H1 (cell line): ENCODE results near the gene TCERG1L. TPM values are rescaled to one million over a fixed set of nuclear protein-coding genes. Genes with fewer than 3 reads are reported as not detected.

Source experiments
- CTCF ChIA-PET: fragments of 300-600 bp; sonication (Branson Sonifier 250); formaldehyde crosslinking; loops from one replicate; lab custom pipeline; 2021; ENCODE audit not compliant: partially characterized antibody; lab: Charles Lee
- POLR2A ChIA-PET: fragments of 300-600 bp; sonication (Branson Sonifier 250); formaldehyde crosslinking; loops from one replicate; lab custom pipeline; 2021; ENCODE audit warnings: inconsistent platforms; ENCODE audit not compliant: partially characterized antibody; lab: Charles Lee
- DNase-seq, 2 experiments: peaks; one replicate each; pipeline versions ENCODE4 v3.0.0 to v3.0.0-alpha.2; 2010 to 2022; ENCODE audit warnings: low spot score in 2 of 2, low read depth in 1 of 2, mixed read lengths in 1 of 2
- FAIRE-seq: peaks from 2 replicates; lab custom pipeline; 2011; peaks lifted over from hg19 to GRCh38; lab: Jason Lieb, UNC
- H2AFZ ChIP-seq: 2 replicates; pipeline ENCODE4 v1.8.1; 2012; ENCODE audit warnings: low read length, inconsistent platforms
- H2AK5ac ChIP-seq: 2 replicates; pipeline ENCODE4 v1.6.1; 2013; ENCODE audit warnings: low read depth, low read length
- H2BK120ac ChIP-seq: replicated peaks from 2 replicates; pipeline ENCODE3; 2013; ENCODE audit warnings: low read depth, low read length, inconsistent platforms
- H2BK12ac ChIP-seq: 2 replicates; pipeline ENCODE4 v1.6.1; 2013; ENCODE audit warnings: low read depth, low read length
- H2BK15ac ChIP-seq: 2 replicates; pipeline ENCODE4 v1.6.1; 2013; ENCODE audit warnings: low read length
- H2BK20ac ChIP-seq: 2 replicates; pipeline ENCODE4 v1.6.1; 2013; ENCODE audit warnings: low read length
- H2BK5ac ChIP-seq: 2 replicates; pipeline ENCODE4 v1.6.1; 2013; ENCODE audit warnings: low read depth, low read length
- H3K14ac ChIP-seq: 2 replicates; pipeline ENCODE4 v1.6.1; 2013; ENCODE audit warnings: inconsistent platforms; ENCODE audit not compliant: insufficient read length
- H3K18ac ChIP-seq: 2 replicates; pipeline ENCODE4 v1.6.1; 2013; ENCODE audit warnings: low read length; ENCODE audit errors: extremely low read depth
- H3K23ac ChIP-seq: 2 replicates; pipeline ENCODE4 v1.6.1; 2013; ENCODE audit warnings: inconsistent platforms; ENCODE audit not compliant: insufficient read length
- H3K23me2 ChIP-seq: 2 replicates; pipeline ENCODE4 v1.6.1; 2013; ENCODE audit warnings: low read depth, low read length
- H3K27ac ChIP-seq: 2 replicates; pipeline ENCODE4 v1.6.1; 2011; ENCODE audit warnings: low read depth, low read length, inconsistent platforms
- H3K27me3 ChIP-seq, 4 experiments: replicated peaks in 1 of 4; 1 replicate in 1 of 4; 2 replicates in 3 of 4; pipeline versions ENCODE4 v1.6.1 to v1.8.1; 2011 to 2013; ENCODE audit warnings: low read length in 3 of 4, mild to moderate bottlenecking in 3 of 4, inconsistent platforms in 2 of 4, mixed read lengths in 2 of 4, moderate library complexity in 1 of 4; ENCODE audit not compliant: control insufficient read depth in 3 of 4, insufficient read depth in 3 of 4; ENCODE audit errors: extremely low read depth in 1 of 4
- H3K36me3 ChIP-seq, 4 experiments: 2 replicates each; pipeline versions ENCODE4 v1.6.1 to v1.8.1; 2011 to 2013; ENCODE audit warnings: mild to moderate bottlenecking in 4 of 4, low read length in 3 of 4, moderate library complexity in 2 of 4, control low read depth in 1 of 4, inconsistent platforms in 1 of 4; ENCODE audit not compliant: insufficient read depth in 4 of 4, control insufficient read depth in 2 of 4
- H3K4ac ChIP-seq: replicated peaks from 2 replicates; pipeline ENCODE3; 2013; ENCODE audit warnings: low read length, low read depth, mixed read lengths, inconsistent platforms; ENCODE audit not compliant: insufficient read length
- H3K4me1 ChIP-seq, 4 experiments: replicated peaks in 1 of 4; 1 replicate in 1 of 4; 2 replicates in 3 of 4; pipeline versions ENCODE4 v1.6.1 to v1.8.1; 2011 to 2013; ENCODE audit warnings: low read length in 3 of 4, inconsistent platforms in 2 of 4, mixed read lengths in 1 of 4; ENCODE audit not compliant: insufficient read depth in 4 of 4, control insufficient read depth in 3 of 4
- H3K4me2 ChIP-seq, 2 experiments: 2 replicates each; pipeline versions ENCODE4 v1.6.1 to v1.8.1; 2011 to 2013; ENCODE audit warnings: low read depth in 2 of 2, low read length in 2 of 2, control low read depth in 1 of 2, inconsistent platforms in 1 of 2, mild to moderate bottlenecking in 1 of 2; ENCODE audit not compliant: insufficient read depth in 1 of 2
- H3K4me3 ChIP-seq, 4 experiments: fragments of 200-600, 300-600 bp in 1 of 4; sonication (generic), shearing (Covaris generic), sonication (Bioruptor Twin) in 1 of 4; 2 replicates each; pipeline versions ENCODE4 v1.5.1 to v1.8.1; 2011 to 2016; ENCODE audit warnings: low read length in 4 of 4, low read depth in 3 of 4, control low read depth in 2 of 4, inconsistent platforms in 2 of 4, mild to moderate bottlenecking in 2 of 4, mixed read lengths in 1 of 4, moderate library complexity in 1 of 4; ENCODE audit not compliant: insufficient read depth in 2 of 4; ENCODE audit errors: extremely low read depth in 1 of 4
- H3K56ac ChIP-seq: replicated peaks from 2 replicates; pipeline ENCODE3; 2013; ENCODE audit warnings: low read depth, mild to moderate bottlenecking, mixed read lengths, low read length, inconsistent platforms; ENCODE audit not compliant: insufficient read length
- H3K79me1 ChIP-seq: 2 replicates; pipeline ENCODE4 v1.6.1; 2013; ENCODE audit warnings: low read depth, low read length, control low read depth
- H3K79me2 ChIP-seq, 2 experiments: 2 replicates each; pipeline versions ENCODE4 v1.6.1 to v1.8.1; 2012 to 2013; ENCODE audit warnings: low read length in 2 of 2, mild to moderate bottlenecking in 2 of 2, inconsistent platforms in 1 of 2; ENCODE audit not compliant: insufficient read depth in 2 of 2, control insufficient read depth in 1 of 2
- H3K9ac ChIP-seq, 4 experiments: replicated peaks in 1 of 4; 1 replicate in 1 of 4; 2 replicates in 3 of 4; pipeline versions ENCODE4 v1.6.1 to v1.8.1; 2011 to 2013; ENCODE audit warnings: low read depth in 3 of 4, low read length in 3 of 4, control low read depth in 2 of 4, mild to moderate bottlenecking in 2 of 4, moderate library complexity in 2 of 4, inconsistent platforms in 1 of 4; ENCODE audit errors: extremely low read depth in 1 of 4
- H3K9me3 ChIP-seq, 2 experiments: 2 replicates each; pipeline versions ENCODE4 v1.6.1 to v1.8.1; 2012 to 2013; ENCODE audit warnings: mild to moderate bottlenecking in 2 of 2, moderate library complexity in 2 of 2, control low read depth in 1 of 2, inconsistent platforms in 1 of 2, low read depth in 1 of 2, low read length in 1 of 2, mixed read lengths in 1 of 2; ENCODE audit not compliant: insufficient read depth in 2 of 2
- H4K20me1 ChIP-seq, 2 experiments: replicated peaks in 1 of 2; 2 replicates each; pipeline versions ENCODE3 to v1.8.1; 2011 to 2013; ENCODE audit warnings: inconsistent platforms in 2 of 2, low read length in 2 of 2, mild to moderate bottlenecking in 1 of 2; ENCODE audit not compliant: insufficient read depth in 2 of 2, control insufficient read depth in 1 of 2
- H4K5ac ChIP-seq: 2 replicates; pipeline ENCODE4 v1.6.1; 2013; ENCODE audit warnings: low read length, low read depth, mixed read lengths, inconsistent platforms; ENCODE audit not compliant: insufficient read length
- H4K8ac ChIP-seq: 2 replicates; pipeline ENCODE4 v1.8.0; 2013; ENCODE audit warnings: mild to moderate bottlenecking, moderate library complexity, low read length, inconsistent platforms; ENCODE audit not compliant: insufficient read depth; ENCODE audit errors: extremely low read depth
- H4K91ac ChIP-seq: replicated peaks from 2 replicates; pipeline ENCODE3; 2013; ENCODE audit warnings: low read length, mixed read lengths, inconsistent platforms; ENCODE audit not compliant: insufficient read length
- ASH2L ChIP-seq: fragments of 200-600, 300-600 bp; sonication (generic); IDR thresholded peaks from one replicate; pipeline ENCODE4 v1.7.1; 2017; ENCODE audit warnings: low read length
- E2F6 ChIP-seq: IDR thresholded peaks from 2 replicates; pipeline ENCODE4 v1.6.1; 2012; ENCODE audit warnings: inconsistent platforms
- FOSL1 ChIP-seq: IDR thresholded peaks from 2 replicates; pipeline ENCODE4 v1.6.1; 2011; ENCODE audit warnings: mild to moderate bottlenecking, low read depth, low read length, moderate library complexity; ENCODE audit not compliant: insufficient read depth
- HDAC6 ChIP-seq: IDR thresholded peaks from one replicate; pipeline ENCODE4 v1.7.1; 2012; ENCODE audit warnings: low read depth, mild to moderate bottlenecking, inconsistent platforms, low read length, moderate library complexity
- JUN ChIP-seq: IDR thresholded peaks from 2 replicates; pipeline ENCODE4 v1.6.1; 2011; ENCODE audit warnings: low read depth, mild to moderate bottlenecking, improper control_type of control experiment, low read length
- RFX5 ChIP-seq: IDR thresholded peaks from 2 replicates; pipeline ENCODE4 v1.6.1; 2011; ENCODE audit warnings: low read depth, low read length, improper control_type of control experiment, borderline replicate concordance
- RXRA ChIP-seq: IDR thresholded peaks from 2 replicates; pipeline ENCODE4 v1.6.1; 2011; ENCODE audit warnings: low read depth, mild to moderate bottlenecking, low read length, moderate library complexity; ENCODE audit not compliant: insufficient read depth
- SIX5 ChIP-seq: IDR thresholded peaks from 2 replicates; pipeline ENCODE4 v1.6.1; 2011; ENCODE audit warnings: mild to moderate bottlenecking, low read depth, low read length
- SP1 ChIP-seq: IDR thresholded peaks from 2 replicates; pipeline ENCODE4 v1.6.1; 2011; ENCODE audit warnings: low read depth, low read length
- SP4 ChIP-seq: IDR thresholded peaks from 2 replicates; pipeline ENCODE4 v1.6.1; 2012; ENCODE audit warnings: low read length, inconsistent platforms
- TAF1 ChIP-seq: IDR thresholded peaks from 2 replicates; pipeline ENCODE4 v1.6.1; 2011; ENCODE audit warnings: mild to moderate bottlenecking, low read depth, low read length
- WGBS, 2 experiments: shearing (Covaris generic) in 1 of 2; methylation state at CpG; one replicate each; pipeline versions ENCODE4 v1.1.6 to v1.1.7; 2013 to 2015; ENCODE audit warnings: low lambda C conversion rate in 2 of 2, mixed read lengths in 2 of 2, inconsistent platforms in 1 of 2, low coverage in 1 of 2, missing lambda C conversion rate in 1 of 2; ENCODE audit not compliant: insufficient replicate concordance in 2 of 2, insufficient coverage in 1 of 2, insufficient read length in 1 of 2; ENCODE audit errors: extremely low coverage in 1 of 2, missing lambda C conversion rate in 1 of 2; 5-methylcytosine and 5-hydroxymethylcytosine counted together
- polyA plus RNA-seq, 7 experiments: library from polyadenylated mRNA; depleted of rRNA in 3 of 7; stranded (reverse) in 5 of 7; unstranded in 2 of 7; fragments of >200 nt in 5 of 7; fragments of 200-250 nt in 2 of 7; gene quantifications; 1 replicate in 5 of 7; 2 replicates in 1 of 7; 4 replicates in 1 of 7; pipeline versions ENCODE4 v1.2.1 to v1.2.3, GENCODE V29; 2011 to 2013; ENCODE audit warnings: missing spikeins in 2 of 7, mixed read lengths in 2 of 7
- total RNA-seq: library from RNA; stranded (reverse); fragmentation: NEBNext Ultra II Directional; extraction: Animal tissue kit (Norgen Biotek cat#: 25700); gene quantifications from 2 replicates; pipeline ENCODE4 v1.2.1, GENCODE V29; 2021

TCERG1L gene
- total and polyA plus RNA-seq, 2 of the 8 experiments (the other 6 are each of a cell fraction or from before 2014, with no cell fraction given), result 3.9 to 6.9 TPM

DNA sequence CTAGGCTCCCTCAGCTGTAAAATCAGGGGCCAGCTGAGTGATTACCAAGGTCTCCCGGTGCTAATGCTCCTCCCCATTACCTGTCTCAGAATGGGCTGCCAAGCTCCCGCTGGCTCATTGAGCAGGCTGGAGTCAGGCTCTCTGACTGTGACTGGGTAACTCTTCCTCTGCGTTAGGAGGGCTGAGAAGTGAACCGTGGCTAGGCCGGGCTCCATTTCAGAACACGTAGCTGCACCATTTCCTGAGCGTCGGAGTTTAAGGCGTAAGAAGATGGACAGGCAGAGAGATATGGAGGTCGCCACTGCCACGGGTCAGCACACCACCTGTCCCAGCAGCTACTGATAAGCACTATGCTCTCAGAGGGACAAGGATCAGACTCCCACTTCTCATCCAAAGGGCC is 250.3 kb downstream of the TCERG1L start:
- no peak overlapping the region for H2AK5ac ChIP-seq
- H2BK5ac ChIP-seq, result no peak overlapping the region
- peak overlapping the region; percentile 19 for H3K4ac ChIP-seq
- H3K23me2 ChIP-seq, result no peaks in the 10 kb centered on the region
- no peak overlapping the region for H4K8ac ChIP-seq
- H3K36me3 ChIP-seq, result no peaks in the 10 kb centered on the region; a peak in 1 of 8 replicates
- DNase-seq, result no peak
- peaks cover 0 to 3% of the 10 kb centered on the region in 2 experiments; a peak in 2 of 4 replicates for H3K9me3 ChIP-seq
- H3K56ac ChIP-seq, result no peak overlapping the region
- no peaks in the 10 kb centered on the region for H4K20me1 ChIP-seq
- H3K18ac ChIP-seq, result no peak overlapping the region
- H3K79me2 ChIP-seq, result no peaks in the 10 kb centered on the region
- no peak overlapping the region for H4K5ac ChIP-seq
- H2BK12ac ChIP-seq, result peak overlapping the region; percentile 60; the same call in 1 of the 2 replicates
- no peak overlapping the region for H4K91ac ChIP-seq
- H3K4me3 ChIP-seq, result no peak overlapping the region
- CTCF ChIA-PET, result interaction anchor here (1.3 kb wide), 1 partner anchor 27 kb away, joined by 4 read pairs; no protein-coding TSS in a partner anchor
- 95% methylated on average over 11 of the region's 11 CpGs; no CpG with 5 or more reads in 1 of the 2 experiments for WGBS, 2 experiments
- H3K14ac ChIP-seq, result no peak overlapping the region
- H3K79me1 ChIP-seq, result no peaks in the 10 kb centered on the region
- peaks cover 0 to 5% (median 2%) of the 10 kb centered on the region in 4 experiments; a peak in 3 of 7 replicates for H3K4me1 ChIP-seq
- no peak overlapping the region; the same call in 1 of the 2 replicates for H2BK15ac ChIP-seq
- TF ChIP-seq TAF1 (no peak), HDAC6 (no peak), JUN (no peak), E2F6 (no peak), RFX5 (no peak), SIX5 (no peak), FOSL1 (no peak), RXRA (no peak), SP4 (no peak), ASH2L (no peak), SP1 (no peak)
- TF ChIP-seq, all 59 proteins: peak for 0
- Histone ChIP-seq H2BK120ac (no peak overlapping the region), H3K23ac (no peak overlapping the region), H3K9ac (no peak overlapping the region), H2BK20ac (peak overlapping the region; percentile 99; the same call in 1 of the 2 replicates), H3K4me2 (no peak overlapping the region), H2AFZ (0 out of 2 replicates have a peak overlapping the region, but pooled peaks have one; percentile 13), H3K27ac (no peak overlapping the region), H3K27me3 (no peaks in the 10 kb centered on the region)
- FAIRE-seq, result no peak
- POLR2A ChIA-PET, result interaction anchor here (0.9 kb wide), 1 partner anchor 11 kb away, joined by 3 read pairs; no protein-coding TSS in a partner anchor
